GM12801 (cell line): ENCODE results near the gene RUSC1.

ENCODE experiments used
- TF ChIP-seq, protein P1 (sequence below): IDR thresholded peaks from one replicate; pipeline ENCODE4 v1.5.1; 2011; ENCODE audit warnings: control low read depth; ENCODE audit not compliant: insufficient read length; ENCODE audit errors: extremely low read depth

RUSC1 gene

DNA sequence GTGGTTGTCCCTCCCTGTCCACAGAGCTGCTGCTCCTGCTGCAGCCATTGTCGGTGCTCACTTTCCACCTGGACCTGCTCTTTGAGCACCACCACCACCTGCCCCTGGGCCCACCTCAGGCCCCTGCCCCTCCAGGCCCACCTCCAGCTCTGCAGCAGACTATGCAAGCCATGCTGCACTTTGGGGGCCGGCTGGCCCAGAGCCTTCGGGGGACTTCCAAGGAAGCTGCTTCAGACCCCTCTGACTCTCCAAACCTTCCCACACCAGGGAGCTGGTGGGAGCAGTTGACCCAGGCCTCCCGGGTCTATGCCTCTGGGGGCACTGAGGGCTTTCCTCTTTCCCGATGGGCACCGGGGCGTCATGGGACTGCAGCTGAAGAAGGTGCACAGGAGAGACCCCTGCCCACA lies 5.9 kb downstream of the RUSC1 start:
- TF ChIP-seq, protein P1, sequence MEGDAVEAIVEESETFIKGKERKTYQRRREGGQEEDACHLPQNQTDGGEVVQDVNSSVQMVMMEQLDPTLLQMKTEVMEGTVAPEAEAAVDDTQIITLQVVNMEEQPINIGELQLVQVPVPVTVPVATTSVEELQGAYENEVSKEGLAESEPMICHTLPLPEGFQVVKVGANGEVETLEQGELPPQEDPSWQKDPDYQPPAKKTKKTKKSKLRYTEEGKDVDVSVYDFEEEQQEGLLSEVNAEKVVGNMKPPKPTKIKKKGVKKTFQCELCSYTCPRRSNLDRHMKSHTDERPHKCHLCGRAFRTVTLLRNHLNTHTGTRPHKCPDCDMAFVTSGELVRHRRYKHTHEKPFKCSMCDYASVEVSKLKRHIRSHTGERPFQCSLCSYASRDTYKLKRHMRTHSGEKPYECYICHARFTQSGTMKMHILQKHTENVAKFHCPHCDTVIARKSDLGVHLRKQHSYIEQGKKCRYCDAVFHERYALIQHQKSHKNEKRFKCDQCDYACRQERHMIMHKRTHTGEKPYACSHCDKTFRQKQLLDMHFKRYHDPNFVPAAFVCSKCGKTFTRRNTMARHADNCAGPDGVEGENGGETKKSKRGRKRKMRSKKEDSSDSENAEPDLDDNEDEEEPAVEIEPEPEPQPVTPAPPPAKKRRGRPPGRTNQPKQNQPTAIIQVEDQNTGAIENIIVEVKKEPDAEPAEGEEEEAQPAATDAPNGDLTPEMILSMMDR, result no peak

DNA sequence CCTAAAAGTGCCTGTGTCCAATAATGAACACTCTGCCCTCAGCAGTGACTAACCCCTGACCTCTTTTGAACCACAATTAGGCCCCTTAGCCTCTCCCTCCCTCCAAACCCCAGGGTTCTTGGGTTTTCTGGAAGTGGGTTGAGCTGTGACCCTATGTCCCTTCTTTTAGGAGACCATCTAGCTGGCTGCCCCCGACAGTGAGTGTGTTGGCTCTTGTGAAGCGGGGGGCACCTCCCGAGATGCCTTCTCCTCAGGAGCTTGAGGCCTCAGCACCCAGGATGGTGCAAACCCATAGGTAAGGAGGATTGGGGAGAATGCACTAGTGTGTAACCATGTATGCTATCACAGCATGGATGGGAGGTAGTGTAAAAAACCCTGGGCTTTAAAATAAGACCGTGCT lies 7.3 kb downstream of the RUSC1 start:
- TF ChIP-seq, protein P1, result no peak

- TF ChIP-seq, protein P1, result no peak
Observed at GRCh38 chr1:155329980-155330598, 9.4 kb downstream of the RUSC1 start.

DNA sequence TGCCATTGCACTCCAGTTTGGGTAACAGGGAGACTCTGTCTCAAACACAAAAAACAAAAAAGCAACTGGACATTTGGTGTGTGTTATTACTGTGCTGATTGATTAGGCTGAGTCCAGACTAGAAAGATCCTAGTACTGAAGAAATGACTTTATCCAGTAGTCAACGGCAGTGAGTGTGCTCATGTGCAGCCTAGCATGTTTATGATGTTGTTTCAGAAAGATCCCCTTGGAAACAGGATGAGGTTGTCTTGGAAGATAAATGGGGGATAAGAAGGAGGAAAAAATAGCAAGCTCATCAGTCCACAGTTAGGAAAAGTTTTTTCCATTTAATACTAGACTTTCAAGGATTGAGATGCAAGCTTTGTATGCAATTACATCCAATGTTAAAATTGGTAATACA lies 14.3 kb downstream of the RUSC1 start:
- TF ChIP-seq, protein P1, result no peak

DNA sequence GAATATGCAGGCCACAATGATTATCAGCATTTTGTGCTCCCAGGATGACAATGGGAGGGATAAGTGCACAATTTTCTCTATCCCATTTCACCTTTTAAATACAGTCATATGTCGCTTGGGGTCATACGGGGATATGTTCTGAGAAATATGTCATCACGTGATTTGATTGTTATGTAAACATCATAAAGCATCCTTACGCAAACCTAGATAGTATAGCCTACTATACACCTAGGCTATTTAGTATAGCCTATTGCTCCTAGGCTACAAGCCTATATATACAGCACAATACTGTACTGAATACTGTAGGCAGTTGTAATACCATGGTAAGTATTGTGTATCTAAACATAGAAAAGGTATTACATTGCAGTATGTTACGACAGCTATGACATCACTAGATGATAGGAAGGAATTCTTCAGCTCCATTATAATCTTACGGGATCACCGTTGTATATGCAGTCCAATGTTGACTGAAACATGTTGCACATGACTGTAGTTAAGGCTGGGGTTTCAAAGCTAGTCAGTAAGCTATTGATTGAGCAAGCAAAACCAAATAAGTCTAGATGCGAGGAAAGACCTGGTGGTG lies 18.9 kb downstream of the RUSC1 start:
- TF ChIP-seq, protein P1, result no peak

DNA sequence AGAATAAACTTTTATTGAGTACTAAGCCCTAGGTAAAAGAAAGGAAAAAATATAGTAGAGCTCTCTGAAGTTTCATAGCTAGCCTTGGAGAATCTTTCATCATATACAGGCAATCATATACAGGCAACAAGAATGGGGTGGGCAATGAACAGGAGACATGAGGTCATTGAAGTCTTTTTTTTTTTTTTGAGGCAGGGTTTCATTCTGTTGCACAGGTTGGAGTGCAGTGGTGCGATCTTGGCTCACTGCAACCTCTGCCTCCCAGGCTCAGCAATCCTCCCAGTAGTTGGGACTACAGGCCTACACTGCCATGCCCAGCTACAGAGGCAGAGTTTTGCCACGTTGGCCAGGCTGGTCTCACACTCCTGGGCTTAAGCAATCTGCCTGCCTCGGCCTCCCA lies 22.1 kb downstream of the RUSC1 start:
- TF ChIP-seq, protein P1, result no peak

GRCh38 chr1:155352631-155353030 lies 31.9 kb downstream of the RUSC1 start:
- TF ChIP-seq, protein P1, result no peak

- TF ChIP-seq, protein P1, result no peak
Observed at GRCh38 chr1:155360051-155360450, 39.4 kb downstream of the RUSC1 start.
